RPMI7951 (cell line): Measurements from ENCODE around the gene VANGL1. TPM values are rescaled to one million over a fixed set of nuclear protein-coding genes. Genes with fewer than 3 reads are reported as not detected.
"Not testable (repeated sequence)": the region's sequence is repeated elsewhere in the genome, so short reads cannot be mapped to it uniquely, and the experiment has no call there.

Experiments used
- DNase-seq: peaks from one replicate; pipeline ENCODE4 v3.0.0-alpha.2; 2012; ENCODE audit warnings: low read depth
- total RNA-seq: library from RNA; depleted of rRNA; stranded (reverse); fragments of >200 nt; shearing (Covaris generic); gene quantifications from 2 replicates; pipeline ENCODE4 v1.2.3, GENCODE V29; 2014; rRNA removed

The VANGL1 gene
- total RNA-seq: 21.0 and 21.9 TPM in 2 replicates

DNA sequence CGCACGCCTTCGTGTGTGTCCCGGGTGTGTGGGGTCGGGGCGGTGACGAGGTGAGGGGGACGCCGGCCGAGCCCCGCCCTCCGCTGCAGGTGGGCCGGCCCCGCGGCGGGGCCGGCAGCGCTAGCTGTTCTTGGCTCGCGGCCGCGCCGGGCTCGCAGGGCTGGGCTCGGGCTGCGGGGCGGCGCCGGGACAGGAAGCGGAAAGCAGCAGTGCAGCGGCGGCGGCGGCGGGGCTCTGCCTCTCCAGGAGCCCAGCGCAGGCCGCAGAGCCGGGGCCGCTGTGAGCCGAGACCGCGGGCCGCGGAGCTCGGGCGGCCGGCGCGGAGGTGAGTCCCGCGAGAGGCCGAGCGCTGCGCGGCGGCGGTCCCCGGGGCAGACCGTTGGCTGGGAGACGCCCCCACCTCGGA is at the start of gene VANGL1:
VANGL1 (plus strand) TSS at position 209 of the 406 bp plus-strand sequence. CDS start 9,444 bp downstream, outside the sequence.
- peak; percentile 74 for DNase-seq

DNA sequence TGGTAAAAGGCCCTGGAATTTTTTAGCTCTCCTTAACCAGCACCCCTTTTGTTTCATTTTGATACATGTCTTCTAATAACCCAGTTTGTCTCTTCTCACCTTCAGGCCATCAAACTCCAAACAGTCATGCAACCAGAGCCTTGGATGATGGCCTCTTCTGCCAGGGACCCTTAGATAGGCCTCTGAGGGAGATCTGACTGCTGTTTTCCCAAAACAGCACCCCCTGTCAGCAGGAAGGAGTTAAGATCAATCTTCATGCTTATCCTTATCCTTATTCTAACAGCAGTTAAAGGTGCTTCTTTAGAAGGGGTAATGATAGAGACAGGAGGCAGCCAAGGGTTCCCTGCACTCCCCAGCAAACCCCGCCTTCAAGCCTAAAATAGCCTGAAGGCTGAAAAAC is 49.5 kb upstream of the VANGL1 start:
- no peak for DNase-seq

- DNase-seq: no peak
Measured at GRCh38 chr1:115593365-115594259, 48.2 kb upstream of the VANGL1 start.

DNA sequence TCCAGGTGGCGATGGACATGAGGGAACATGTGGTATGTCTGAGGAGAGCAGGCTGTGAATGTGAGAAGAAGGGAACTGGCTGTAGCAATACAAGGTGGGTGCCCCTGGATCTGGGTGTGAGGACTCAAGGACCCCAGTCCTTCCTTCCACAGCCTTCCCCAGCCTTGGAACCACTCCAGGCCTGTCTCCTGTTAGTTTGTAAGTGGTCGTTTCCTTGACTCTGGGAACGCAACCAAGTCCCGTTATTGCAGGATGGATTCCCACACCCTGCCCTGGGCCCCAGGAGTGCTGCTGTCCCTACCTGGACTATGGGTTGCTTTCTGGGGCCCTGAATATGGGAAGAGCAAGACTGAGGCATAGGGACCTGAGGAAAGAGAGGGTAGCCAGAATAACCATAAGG is 47.2 kb upstream of the VANGL1 start:
- DNase-seq: no peak

GRCh38 chr1:115595279-115596079 is 46.3 kb upstream of the VANGL1 start:
- DNase-seq: peak; percentile 96

GRCh38 chr1:115596080-115596780 is 45.5 kb upstream of the VANGL1 start:
- peak; percentile 46 for DNase-seq

DNA sequence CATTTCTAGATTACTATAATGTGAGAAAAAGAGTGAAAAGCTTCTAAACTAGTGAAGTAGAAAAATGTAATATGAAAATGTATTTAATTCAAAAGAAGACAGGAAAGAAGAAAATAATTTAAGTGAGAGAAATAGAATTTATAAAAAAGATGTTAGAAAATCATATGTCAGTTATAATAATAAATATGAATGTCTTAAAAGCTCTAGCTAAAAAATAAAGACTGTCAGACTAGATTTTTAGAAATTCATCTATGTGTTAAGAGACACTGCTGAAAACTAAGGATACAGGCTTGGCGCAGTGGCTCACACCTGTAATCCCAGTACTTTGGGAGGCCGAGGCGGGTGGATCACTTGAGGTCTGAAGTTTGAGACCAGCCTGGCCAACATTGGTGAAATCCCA is 37.3 kb upstream of the VANGL1 start:
- DNase-seq: no peak

DNA sequence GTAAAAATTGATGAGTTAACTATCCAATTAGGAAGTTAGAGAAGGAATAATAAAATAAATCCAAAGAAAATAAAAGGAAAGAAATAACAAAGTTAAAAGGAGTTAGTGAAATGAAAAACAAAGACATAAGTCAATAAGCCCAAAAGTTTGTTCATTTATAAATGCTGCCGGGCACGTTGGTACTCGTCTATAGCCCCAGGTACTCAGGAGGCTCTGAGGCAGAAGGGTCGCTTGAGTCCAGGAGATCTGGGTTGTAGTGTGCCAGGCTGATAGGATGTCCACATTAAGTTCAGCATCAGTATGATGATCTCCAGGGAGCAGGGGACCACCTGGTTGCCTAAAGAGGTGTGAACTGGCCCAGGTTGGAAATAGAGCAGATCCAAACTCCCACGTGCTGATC is 35.5 kb upstream of the VANGL1 start:
- no peak for DNase-seq

GRCh38 chr1:115609021-115609420 is 32.7 kb upstream of the VANGL1 start:
- no peak for DNase-seq

DNA sequence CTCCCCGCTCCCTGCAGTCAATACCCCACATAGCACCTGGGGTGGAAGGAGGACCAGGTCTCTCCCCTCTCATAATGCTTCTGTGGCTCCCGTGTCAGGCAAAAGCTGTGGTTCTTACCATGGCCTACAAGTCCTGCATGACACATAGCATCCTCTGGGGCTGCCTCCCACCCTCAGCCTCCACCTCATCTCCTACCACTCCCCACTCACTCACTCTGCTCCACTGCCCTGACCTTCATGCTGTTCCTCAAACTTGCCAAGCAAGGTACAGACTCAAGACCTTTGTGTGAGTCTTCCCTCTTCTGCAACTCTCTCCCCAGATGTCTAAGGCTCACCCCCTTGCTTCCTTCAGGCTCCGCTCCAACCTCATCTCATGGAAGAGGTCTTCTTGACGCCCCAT is 28.0 kb upstream of the VANGL1 start:
- no peak for DNase-seq

DNA sequence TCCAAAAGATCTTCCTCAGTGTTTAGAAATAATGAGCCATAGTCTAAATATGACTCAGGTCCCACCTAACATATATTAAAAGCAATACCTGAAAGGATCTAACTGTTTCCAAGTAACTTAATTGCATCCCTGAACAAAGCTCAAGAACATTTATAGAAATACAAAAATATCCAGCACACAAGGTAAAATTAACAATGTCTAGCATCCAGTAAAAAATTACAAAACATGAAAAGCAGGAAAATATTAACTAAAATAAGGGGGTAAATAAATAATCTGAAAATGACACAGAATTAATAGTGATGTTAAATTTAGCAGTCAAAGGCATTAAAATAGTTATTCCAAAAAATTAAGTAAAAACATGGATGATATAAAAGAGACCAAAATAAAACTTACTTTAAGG is 21.3 kb upstream of the VANGL1 start:
- no peak for DNase-seq

DNA sequence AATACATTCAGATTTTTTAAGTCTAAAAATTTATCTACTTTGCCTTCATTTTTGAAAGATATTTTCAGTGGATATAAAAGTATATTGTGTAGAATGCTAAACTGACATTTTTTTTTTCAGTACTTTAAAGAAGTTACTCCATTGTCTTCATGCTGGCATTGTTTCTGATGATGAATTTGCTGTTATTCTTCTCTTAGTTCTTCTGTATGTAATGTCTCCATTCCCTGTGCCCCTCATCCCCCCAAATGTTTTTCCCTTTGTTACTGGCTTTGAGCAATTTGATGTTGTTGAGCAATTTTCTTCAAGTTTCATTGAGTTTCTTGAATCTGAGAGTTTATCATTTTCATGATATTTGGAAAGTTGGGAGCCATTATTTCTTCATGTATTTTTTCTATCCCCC is 20.8 kb upstream of the VANGL1 start:
- no peak for DNase-seq

GRCh38 chr1:115624859-115625258 is 16.9 kb upstream of the VANGL1 start:
- no peak for DNase-seq

DNA sequence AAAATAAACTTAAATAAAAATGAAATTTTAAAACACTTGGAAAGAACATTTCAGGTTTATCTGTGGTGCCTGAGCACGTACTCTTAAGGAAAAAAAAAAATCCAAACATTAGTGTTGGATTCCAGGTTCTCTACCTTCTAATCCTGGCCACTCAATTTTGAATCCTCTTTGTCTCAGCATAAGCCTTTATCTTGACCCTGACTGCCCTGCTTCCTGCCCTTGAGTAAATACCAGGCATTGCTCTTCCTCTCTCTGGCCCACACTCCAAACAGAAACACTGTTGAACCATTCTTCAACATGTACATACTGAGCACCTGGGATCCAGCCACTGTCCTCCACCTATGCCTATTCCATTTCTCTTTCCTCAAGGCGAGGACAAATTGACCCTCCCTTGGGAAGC is 11.4 kb upstream of the VANGL1 start:
- no peak for DNase-seq

DNA sequence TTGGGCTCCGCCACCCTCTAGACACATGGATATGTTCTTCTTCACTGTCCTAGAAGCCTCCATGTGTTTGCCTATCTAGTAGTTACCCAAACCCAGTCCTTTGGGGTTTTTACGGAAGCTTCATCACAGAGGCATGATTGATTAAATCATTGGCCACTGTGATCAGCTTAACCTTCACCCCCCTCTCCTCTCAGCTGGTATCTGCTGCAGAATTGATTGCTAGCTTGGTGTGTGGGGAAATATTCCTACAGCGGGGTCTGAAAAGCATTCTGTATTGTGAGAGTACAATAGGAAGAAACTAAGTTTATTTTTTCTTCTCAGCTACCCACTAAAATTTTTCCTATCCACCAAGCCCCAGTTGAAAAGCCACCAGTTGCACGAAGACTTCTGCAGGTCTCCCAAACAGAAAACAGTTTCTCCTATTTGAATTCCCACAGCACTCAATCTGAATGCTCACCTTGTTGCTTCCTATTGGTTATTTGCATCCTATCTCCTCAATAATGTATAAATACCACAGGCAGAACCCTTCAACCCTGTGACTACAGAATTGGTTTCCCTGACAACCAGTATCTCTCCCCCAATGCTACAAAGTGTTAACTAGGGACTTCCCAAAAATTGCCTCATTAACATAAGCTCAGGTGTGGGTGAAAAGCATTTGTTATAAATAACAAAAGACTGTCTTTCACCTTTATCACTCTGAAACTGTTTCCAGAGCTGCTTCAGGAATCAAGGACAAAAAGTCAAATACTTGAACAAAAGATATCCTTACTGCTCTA is 9.3 kb upstream of the VANGL1 start:
- no peak for DNase-seq

GRCh38 chr1:115633606-115634005 is 8.2 kb upstream of the VANGL1 start:
- DNase-seq: not testable (repeated sequence)

GRCh38 chr1:115637247-115637646 is 4.5 kb upstream of the VANGL1 start:
- not testable (repeated sequence) for DNase-seq

- DNase-seq: no peak
Measured at GRCh38 chr1:115640384-115640783, 1.4 kb upstream of the VANGL1 start.

DNA sequence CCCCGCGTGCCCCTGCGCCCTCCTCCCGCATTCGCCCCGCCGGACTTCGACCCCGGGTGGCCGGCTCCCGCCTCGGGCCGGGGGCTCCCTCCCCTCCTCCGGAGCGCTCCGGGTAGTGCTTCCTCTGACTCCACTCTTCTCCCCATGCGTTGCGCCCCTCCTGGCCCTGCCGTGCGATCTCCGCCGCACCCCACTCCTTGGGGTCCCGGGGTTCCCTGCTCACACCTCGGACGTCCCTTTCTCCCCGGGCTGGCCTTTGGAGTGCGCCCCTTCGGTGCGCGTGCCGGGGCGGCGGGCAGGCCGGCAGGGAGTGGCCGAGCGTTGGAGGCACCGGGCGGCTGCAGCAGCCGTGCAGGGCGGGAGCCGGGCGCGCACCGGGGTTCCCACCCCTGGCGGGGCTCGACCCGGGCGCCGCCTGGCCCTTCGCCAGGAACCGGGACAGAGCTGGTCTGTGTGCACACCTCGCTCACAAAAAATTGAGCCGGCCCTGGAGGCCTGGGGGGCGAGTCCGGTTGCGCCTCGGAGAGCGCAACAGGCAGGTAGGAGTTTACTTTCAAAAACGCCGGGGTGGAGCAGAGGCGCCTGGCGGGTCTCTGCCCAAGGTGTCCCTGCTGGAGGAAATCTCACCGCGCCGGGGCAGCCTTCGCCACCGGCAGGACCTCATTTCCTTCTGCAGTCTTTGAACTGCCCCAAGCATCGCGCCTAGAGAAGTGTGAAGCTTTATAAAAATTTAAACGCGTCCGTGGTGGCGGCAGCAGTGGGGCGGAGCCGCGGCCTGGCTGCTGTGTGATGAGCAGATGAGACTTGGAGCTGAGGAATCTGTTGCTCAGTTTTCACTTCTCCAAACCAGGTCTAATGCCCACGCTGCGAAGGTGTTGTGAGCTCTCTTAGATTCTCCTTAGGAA is 650 bp downstream of the VANGL1 start:
- peak; percentile 58 for DNase-seq

- DNase-seq: no peak
Measured at GRCh38 chr1:115643225-115643624, 1.5 kb downstream of the VANGL1 start.
